ENCODE measurements around the gene UBC. TPM values are rescaled to one million over a fixed set of nuclear protein-coding genes. Genes with fewer than 3 reads are reported as not detected.

Gene UBC
- total RNA-seq, 2 experiments from 2014 or later, result 1,036 to 1,066 TPM

GRCh38 chr12:124864326-124864752 lies 50.1 kb downstream of the UBC start:
- H3K4me1 Mint-ChIP-seq (ENCODE audit: low read depth), result peaks cover 22% of the 10 kb centered on the region
- H3K4me3 Mint-ChIP-seq, result peak overlapping the region; percentile 78
- DNase-seq, result no peak
- H3K27ac Mint-ChIP-seq, result peak overlapping the region; percentile 84
- no peaks in the 10 kb centered on the region for H3K9me3 Mint-ChIP-seq
- peaks cover 3% of the 10 kb centered on the region for H3K36me3 Mint-ChIP-seq (ENCODE audit: low read depth)
- CTCF ChIA-PET, result interaction anchor here (0.9 kb wide), 1 partner anchor 200 kb away, joined by 3 read pairs; no protein-coding TSS in a partner anchor
- H3K27me3 Mint-ChIP-seq (ENCODE audit: low read depth), result peaks cover 6% of the 10 kb centered on the region
- intact Hi-C loops (cut with micrococcal nuclease), result loop anchor here (2.0 kb wide), 1 partner anchor 42 kb away; no protein-coding TSS in a partner anchor

- CTCF ChIA-PET, result interaction anchor here (0.9 kb wide), 1 partner anchor 201 kb away, joined by 3 read pairs; no protein-coding TSS in a partner anchor
- peak; percentile 79 for DNase-seq
- Mint-ChIP-seq H3K4me3 (peak within 1 kb of the TSS; percentile 78), H3K27me3 (ENCODE audit: low read depth) (peaks cover 1% of the 10 kb centered on the region), H3K9me3 (no peaks in the 10 kb centered on the region), H3K27ac (peak within 1 kb of the TSS; percentile 84), H3K36me3 (ENCODE audit: low read depth) (peaks cover 3% of the 10 kb centered on the region), H3K4me1 (ENCODE audit: low read depth) (peaks cover 16% of the 10 kb centered on the region)
- intact Hi-C loops (cut with micrococcal nuclease), result loop anchor here (1.0 to 2.0 kb wide), 3 partner anchors 43 to 126 kb away; partner anchors contain the start of gene DHX37
Measured at GRCh38 chr12:124863416-124864325, 50.8 kb downstream of the UBC start, which contains the start of gene SCARB1. TSS of gene SCARB1 (minus strand) at chr12:124863864. CDS start at chr12:124863720, 144 bp downstream.

DNA sequence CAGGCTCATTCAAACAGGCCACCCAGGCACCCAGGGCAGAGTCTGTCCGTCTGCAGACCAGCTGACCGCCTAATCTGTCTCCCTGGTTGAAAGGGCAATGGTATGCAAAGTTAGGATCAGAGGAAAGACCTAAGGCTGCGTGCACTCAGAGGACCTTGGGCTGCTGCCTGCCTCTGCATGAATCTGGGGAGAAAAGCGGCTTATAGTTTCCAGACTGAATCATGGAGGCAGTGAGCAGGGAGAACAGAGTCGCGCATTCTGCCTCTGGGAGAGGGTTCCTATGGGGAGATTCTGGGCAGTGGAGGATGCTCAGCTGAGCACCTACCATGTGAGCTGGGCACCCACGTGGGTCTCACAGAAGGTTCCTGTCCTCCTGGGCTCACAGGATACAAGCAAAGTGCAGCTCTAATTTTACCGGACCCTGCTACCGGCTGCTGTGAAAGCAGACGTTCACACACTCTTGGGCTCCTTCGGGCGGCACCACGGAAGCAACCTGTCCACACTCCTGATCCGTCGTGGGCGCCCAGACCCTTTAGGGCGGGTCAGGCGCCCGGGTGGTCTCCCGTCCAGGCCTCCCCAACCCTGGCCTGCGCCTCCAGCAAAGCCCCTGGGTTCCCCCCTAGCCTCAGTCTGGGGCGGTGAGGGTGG lies 51.6 kb downstream of the UBC start:
- H3K4me3 Mint-ChIP-seq, result peak overlapping the region; percentile 77
- H3K36me3 Mint-ChIP-seq (ENCODE audit: low read depth), result peaks cover 4% of the 10 kb centered on the region
- CTCF ChIA-PET, result interaction anchor here (0.7 kb wide), 1 partner anchor 77 kb away, joined by 3 read pairs; no protein-coding TSS in a partner anchor
- intact Hi-C loops (cut with micrococcal nuclease), result loop anchor here (1.0 kb wide), 2 partner anchors 76 to 126 kb away; partner anchors contain the start of gene DHX37
- H3K27ac Mint-ChIP-seq, result no peak overlapping the region
- DNase-seq, result peak; percentile 45
- H3K27me3 Mint-ChIP-seq (ENCODE audit: low read depth), result no peaks in the 10 kb centered on the region
- no peaks in the 10 kb centered on the region for H3K9me3 Mint-ChIP-seq
- peaks cover 14% of the 10 kb centered on the region for H3K4me1 Mint-ChIP-seq (ENCODE audit: low read depth)

DNA sequence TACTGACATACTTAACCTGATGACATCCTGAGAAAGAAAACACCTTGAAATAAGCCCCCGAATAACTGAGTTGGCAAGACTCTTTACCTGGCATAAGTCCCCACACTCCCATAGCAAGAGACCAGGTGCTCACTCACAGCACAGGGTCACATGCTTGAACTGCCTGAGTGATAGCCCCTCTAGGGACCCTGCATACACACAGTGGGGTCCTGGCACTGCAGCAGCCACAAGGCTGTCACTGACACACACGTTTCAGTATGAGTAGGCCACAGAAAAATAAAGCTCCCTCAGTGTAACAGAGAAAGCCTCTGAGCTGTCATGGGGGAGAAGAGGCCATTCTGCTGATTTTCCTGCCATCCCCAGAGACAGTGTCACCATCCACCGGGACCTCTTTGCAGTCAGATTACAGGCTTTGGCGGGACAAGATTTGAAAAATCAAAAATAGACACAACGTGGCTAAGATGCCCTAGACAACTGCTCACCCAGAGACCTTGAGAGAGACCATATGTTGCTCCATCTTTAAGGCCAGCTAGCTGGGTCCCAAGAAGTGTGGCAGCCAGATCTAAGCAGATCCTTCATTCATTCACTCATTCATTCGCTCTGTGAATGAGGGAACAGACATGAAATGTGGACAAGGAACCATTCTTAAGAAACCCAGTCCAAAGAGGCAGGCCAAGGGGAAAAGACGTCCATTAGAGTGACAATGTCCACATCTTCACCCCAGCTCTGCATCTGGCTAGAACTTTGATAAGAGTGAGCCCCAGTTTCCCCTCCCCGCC lies 52.4 kb downstream of the UBC start:
- DNase-seq, result no peak
- H3K27ac Mint-ChIP-seq, result no peak overlapping the region
- intact Hi-C loops (cut with micrococcal nuclease), result no loop called here
- H3K27me3 Mint-ChIP-seq (ENCODE audit: low read depth), result no peaks in the 10 kb centered on the region
- CTCF ChIA-PET, result interaction anchor here (0.7 kb wide), 1 partner anchor 78 kb away, joined by 3 read pairs; no protein-coding TSS in a partner anchor
- peak overlapping the region; percentile 77 for H3K4me3 Mint-ChIP-seq
- H3K9me3 Mint-ChIP-seq, result no peaks in the 10 kb centered on the region
- peaks cover 4% of the 10 kb centered on the region for H3K36me3 Mint-ChIP-seq (ENCODE audit: low read depth)
- H3K4me1 Mint-ChIP-seq (ENCODE audit: low read depth), result peaks cover 14% of the 10 kb centered on the region

Small RNA genes lying within 50 kb of the gene (microRNA-seq; reads per million reads assigned to microRNA genes)
- not detected for gene MIR5188 (ENCODE audit: borderline microRNAs expressed, borderline replicate concordance)

Other genes starting within 250 kb of the UBC start
- gene SCARB1, start 50.8 kb downstream of the UBC start, total RNA-seq, result 10 to 100 TPM; 18.2 to 18.3 TPM
- 10 to 100 TPM; 21.7 to 23.0 TPM for gene DHX37, start 74.5 kb upstream of the UBC start, total RNA-seq
- gene BRI3BP, start 79.0 kb upstream of the UBC start, total RNA-seq, result 10 to 100 TPM; 19.4 to 19.6 TPM
- 10 to 100 TPM; 10.6 to 11.2 TPM for gene AACS, start 150.8 kb upstream of the UBC start, total RNA-seq